ENCODE data around the gene AP5S1.

Gene AP5S1

GRCh38 chr20:3846740-3847428 is 26.5 kb downstream of the AP5S1 start, which contains the start of gene MAVS:
MAVS (plus strand) TSS chr20:3846834; CDS start chr20:3854625, 7,791 bp downstream.
- DNase-seq: peak; percentile 92 to 94 (median 93)

- DNase-seq: no peak
Observed at GRCh38 chr20:3847429-3847940, 27.1 kb downstream of the AP5S1 start.

- DNase-seq: no peak
Observed at GRCh38 chr20:3848565-3848964, 28.2 kb downstream of the AP5S1 start.

- DNase-seq: no peak
Observed at GRCh38 chr20:3854462-3854871, 34.1 kb downstream of the AP5S1 start.

- DNase-seq: peak in 2 of 3 experiments; percentile 80 to 94
Observed at GRCh38 chr20:3857405-3857804, 37.1 kb downstream of the AP5S1 start.

GRCh38 chr20:3858689-3859088 is 38.3 kb downstream of the AP5S1 start:
- no peak for DNase-seq

GRCh38 chr20:3861191-3861590 is 40.8 kb downstream of the AP5S1 start:
- no peak for DNase-seq

- DNase-seq: no peak
Observed at GRCh38 chr20:3862333-3862732, 42.0 kb downstream of the AP5S1 start.

GRCh38 chr20:3863317-3863716 is 43.0 kb downstream of the AP5S1 start:
- DNase-seq: no peak

GRCh38 chr20:3864518-3864917 is 44.2 kb downstream of the AP5S1 start:
- no peak for DNase-seq

- DNase-seq: no peak
Observed at GRCh38 chr20:3865152-3865886, 45.0 kb downstream of the AP5S1 start.

GRCh38 chr20:3865887-3866407 is 45.6 kb downstream of the AP5S1 start:
- DNase-seq: peak in 1 of 3 experiments; percentile 6

GRCh38 chr20:3866464-3866863 is 46.1 kb downstream of the AP5S1 start:
- DNase-seq: no peak

- DNase-seq: no peak
Observed at GRCh38 chr20:3867802-3868201, 47.5 kb downstream of the AP5S1 start.

- no peak for DNase-seq
Observed at GRCh38 chr20:3869839-3870634, 49.7 kb downstream of the AP5S1 start.

- DNase-seq: peak in 1 of 3 experiments; percentile 23
Observed at GRCh38 chr20:3871550-3872265, 51.4 kb downstream of the AP5S1 start.

GRCh38 chr20:3873507-3873906 is 53.2 kb downstream of the AP5S1 start:
- DNase-seq: no peak

- DNase-seq: no peak
Observed at GRCh38 chr20:3874194-3874844, 54.0 kb downstream of the AP5S1 start.

GRCh38 chr20:3875378-3875974 is 55.1 kb downstream of the AP5S1 start:
- no peak for DNase-seq

GRCh38 chr20:3876000-3876399 is 55.7 kb downstream of the AP5S1 start:
- no peak for DNase-seq

- no peak for DNase-seq
Observed at GRCh38 chr20:3876676-3877075, 56.3 kb downstream of the AP5S1 start.

Measured in NCI-H1417 (cell line).